CD4-positive, alpha-beta T cell (primary cell): ENCODE results near the gene PRKAR2B. TPM values are rescaled to one million over a fixed set of nuclear protein-coding genes. Genes with fewer than 3 reads are reported as not detected.

ENCODE experiments used
- ATAC-seq: fragments of 200-7000 bp; cut with Tn5 transposase; one replicate; pipeline ENCODE4 v1.10.0; 2022; ENCODE audit warnings: mild to moderate bottlenecking; ENCODE audit not compliant: poor library complexity
- CTCF ChIA-PET: fragments of 350-600 bp; sonication (Branson Sonifier 250); formaldehyde crosslinking; loops from one replicate; lab custom pipeline; 2021; ENCODE audit warnings: antibody characterized with exemption, inconsistent platforms; lab: Charles Lee
- POLR2A ChIA-PET: fragments of 350-600 bp; sonication (Branson Sonifier 250); formaldehyde crosslinking; loops from one replicate; lab custom pipeline; 2021; ENCODE audit warnings: antibody characterized with exemption, inconsistent platforms; lab: Charles Lee
- DNase-seq, 14 experiments: peaks; one replicate each; pipeline ENCODE4 v3.0.0-alpha.2; 2013 to 2020; ENCODE audit warnings: mixed read lengths in 2 of 14
- H3K27ac ChIP-seq, 2 donors: one replicate each; pipeline versions ENCODE4 v1.5.1 to v1.7.0; 2013; ENCODE audit warnings: low read length in 2 of 2, low read depth in 1 of 2, mild to moderate bottlenecking in 1 of 2
- H3K27me3 ChIP-seq, 2 experiments: 1 replicate in 1 of 2; 2 replicates in 1 of 2; pipeline versions ENCODE4 v1.6.1 to v1.7.0; 2013; ENCODE audit warnings: low read length in 2 of 2, control low read depth in 1 of 2, mild to moderate bottlenecking in 1 of 2, moderate library complexity in 1 of 2; ENCODE audit not compliant: insufficient read depth in 2 of 2, control insufficient read depth in 1 of 2
- H3K36me3 ChIP-seq: one replicate; pipeline ENCODE4 v1.6.1; 2013; ENCODE audit warnings: low read length, control low read depth; ENCODE audit not compliant: insufficient read depth
- H3K4me1 ChIP-seq: one replicate; pipeline ENCODE4 v1.6.1; 2013; ENCODE audit warnings: low read length, control low read depth; ENCODE audit not compliant: insufficient read depth
- H3K4me3 ChIP-seq: one replicate; pipeline ENCODE4 v1.5.1; 2013; ENCODE audit warnings: mild to moderate bottlenecking, low read length, moderate library complexity
- H3K9me3 ChIP-seq, 2 experiments: 1 replicate in 1 of 2; 2 replicates in 1 of 2; pipeline versions ENCODE4 v1.6.1 to v1.7.0; 2013; ENCODE audit warnings: low read length in 2 of 2, mild to moderate bottlenecking in 2 of 2, control low read depth in 1 of 2, moderate library complexity in 1 of 2; ENCODE audit not compliant: control insufficient read depth in 1 of 2, insufficient read depth in 1 of 2
- H3K27ac Mint-ChIP-seq: one replicate; pipeline ENCODE4 v1.8.0; 2020; ENCODE audit warnings: mixed read lengths
- H3K27me3 Mint-ChIP-seq: one replicate; pipeline ENCODE4 v1.8.0; 2021; ENCODE audit warnings: mixed read lengths
- H3K36me3 Mint-ChIP-seq: one replicate; pipeline ENCODE4 v1.8.0; 2021; ENCODE audit warnings: low read depth, mixed read lengths
- H3K4me1 Mint-ChIP-seq: one replicate; pipeline ENCODE4 v1.8.0; 2021; ENCODE audit warnings: low read depth, mixed read lengths
- H3K4me3 Mint-ChIP-seq: one replicate; pipeline ENCODE4 v1.8.0; 2020; ENCODE audit warnings: mild to moderate bottlenecking, mixed read lengths
- H3K9me3 Mint-ChIP-seq: one replicate; pipeline ENCODE4 v1.8.0; 2020; ENCODE audit warnings: mixed read lengths
- intact Hi-C, 2 experiments: fragments of 100-400 bp; cut with DNase I in 1 of 2; cut with micrococcal nuclease in 1 of 2; formaldehyde crosslinking; loops; one replicate each; pipeline versions ENCODE4 v1.15.1 to v1.9.0; 2023 to 2025; cut with DNase I, micrococcal nuclease
- total RNA-seq, 174 experiments: library from RNA in 2 of 174; stranded (reverse) in 2 of 174; gene quantifications; one replicate each; pipeline ENCODE4 v1.2.3 and lab custom pipeline; 2021 to 2026
- TF ChIP-seq, protein P1 (sequence below): fragments of 200-600 bp; IDR thresholded peaks from one replicate; pipeline ENCODE4 v1.8.0; 2022; ENCODE audit warnings: antibody characterized with exemption, mild to moderate bottlenecking

Gene PRKAR2B
- total RNA-seq, 2 experiments from 2014 or later = 0.41 to 0.42 TPM

DNA sequence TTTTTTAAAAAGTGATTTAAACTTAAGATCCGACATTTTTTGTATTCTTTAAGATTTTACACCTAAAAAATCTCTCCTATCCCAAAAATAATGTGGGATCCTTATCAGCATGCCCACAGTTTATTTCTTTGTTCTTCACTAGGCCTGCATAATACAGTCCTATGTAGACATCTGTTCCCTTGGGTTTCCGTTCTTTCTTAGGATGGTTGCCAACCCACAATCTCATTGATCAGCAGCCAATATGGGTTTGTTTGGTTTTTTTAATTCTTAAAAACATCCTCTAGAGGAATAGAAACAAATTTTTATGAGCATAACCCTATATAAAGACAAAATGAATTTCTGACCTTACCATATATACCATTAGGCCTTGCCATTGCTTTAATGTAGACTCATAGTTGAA lies 115.9 kb downstream of the PRKAR2B start:
- no peak for DNase-seq
- Mint-ChIP-seq H3K4me1 (no peaks in the 10 kb centered on the region), H3K27me3 (no peaks in the 10 kb centered on the region), H3K36me3 (no peaks in the 10 kb centered on the region), H3K27ac (no peak overlapping the region), H3K4me3 (no peak overlapping the region), H3K9me3 (no peaks in the 10 kb centered on the region)
- TF ChIP-seq, protein P1, sequence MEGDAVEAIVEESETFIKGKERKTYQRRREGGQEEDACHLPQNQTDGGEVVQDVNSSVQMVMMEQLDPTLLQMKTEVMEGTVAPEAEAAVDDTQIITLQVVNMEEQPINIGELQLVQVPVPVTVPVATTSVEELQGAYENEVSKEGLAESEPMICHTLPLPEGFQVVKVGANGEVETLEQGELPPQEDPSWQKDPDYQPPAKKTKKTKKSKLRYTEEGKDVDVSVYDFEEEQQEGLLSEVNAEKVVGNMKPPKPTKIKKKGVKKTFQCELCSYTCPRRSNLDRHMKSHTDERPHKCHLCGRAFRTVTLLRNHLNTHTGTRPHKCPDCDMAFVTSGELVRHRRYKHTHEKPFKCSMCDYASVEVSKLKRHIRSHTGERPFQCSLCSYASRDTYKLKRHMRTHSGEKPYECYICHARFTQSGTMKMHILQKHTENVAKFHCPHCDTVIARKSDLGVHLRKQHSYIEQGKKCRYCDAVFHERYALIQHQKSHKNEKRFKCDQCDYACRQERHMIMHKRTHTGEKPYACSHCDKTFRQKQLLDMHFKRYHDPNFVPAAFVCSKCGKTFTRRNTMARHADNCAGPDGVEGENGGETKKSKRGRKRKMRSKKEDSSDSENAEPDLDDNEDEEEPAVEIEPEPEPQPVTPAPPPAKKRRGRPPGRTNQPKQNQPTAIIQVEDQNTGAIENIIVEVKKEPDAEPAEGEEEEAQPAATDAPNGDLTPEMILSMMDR = no peak
- ChIA-PET CTCF (no interaction called here), POLR2A (no interaction called here)
- no peaks in the 10 kb centered on the region for H3K36me3 ChIP-seq
- no peaks in the 10 kb centered on the region for H3K9me3 ChIP-seq
- no peak overlapping the region for H3K4me3 ChIP-seq
- intact Hi-C loops = loop anchor here in 1 of 2 experiments (10.0 kb wide), 1 partner anchor 296 kb away; the partner anchor contains the start of gene PIK3CG
- no peak for ATAC-seq
- H3K4me1 ChIP-seq = no peaks in the 10 kb centered on the region
- H3K27ac ChIP-seq = no peak overlapping the region
- no peaks in the 10 kb centered on the region for H3K27me3 ChIP-seq

DNA sequence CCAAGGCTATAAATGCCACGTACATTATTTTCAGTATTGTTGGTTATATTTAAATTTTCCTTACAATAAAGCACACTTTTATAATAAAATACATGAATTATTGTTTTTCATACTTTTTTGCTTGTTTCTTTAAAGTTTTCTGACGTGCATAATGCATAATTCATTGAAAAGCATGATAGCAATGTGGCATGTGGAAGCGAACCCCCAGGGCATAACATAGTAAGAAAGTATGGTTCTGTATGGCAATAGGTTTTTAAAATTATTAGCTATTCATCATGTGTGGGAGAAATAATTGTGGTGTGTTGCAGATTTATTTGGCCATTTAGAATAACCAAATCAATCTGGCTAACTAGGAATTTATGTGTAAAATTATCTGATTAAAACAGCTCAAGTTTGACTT lies 116.9 kb downstream of the PRKAR2B start:
- Mint-ChIP-seq H3K27me3 (no peaks in the 10 kb centered on the region), H3K36me3 (no peaks in the 10 kb centered on the region), H3K27ac (no peak overlapping the region), H3K4me1 (peaks cover 4% of the 10 kb centered on the region), H3K4me3 (no peak overlapping the region), H3K9me3 (no peaks in the 10 kb centered on the region)
- no peak overlapping the region for H3K4me3 ChIP-seq
- no peak for ATAC-seq
- ChIA-PET CTCF (interaction anchor here (1.3 kb wide), 1 partner anchor 14 kb away, joined by 5 read pairs; no protein-coding TSS in a partner anchor), POLR2A (no interaction called here)
- H3K9me3 ChIP-seq = no peaks in the 10 kb centered on the region
- H3K27me3 ChIP-seq = no peaks in the 10 kb centered on the region
- TF ChIP-seq, protein P1 = no peak
- H3K4me1 ChIP-seq = no peaks in the 10 kb centered on the region
- no peak for DNase-seq
- no peak overlapping the region for H3K27ac ChIP-seq
- intact Hi-C loops = loop anchor here in 1 of 2 experiments (10.0 kb wide), 1 partner anchor 297 kb away; the partner anchor contains the start of gene PIK3CG
- no peaks in the 10 kb centered on the region for H3K36me3 ChIP-seq

DNA sequence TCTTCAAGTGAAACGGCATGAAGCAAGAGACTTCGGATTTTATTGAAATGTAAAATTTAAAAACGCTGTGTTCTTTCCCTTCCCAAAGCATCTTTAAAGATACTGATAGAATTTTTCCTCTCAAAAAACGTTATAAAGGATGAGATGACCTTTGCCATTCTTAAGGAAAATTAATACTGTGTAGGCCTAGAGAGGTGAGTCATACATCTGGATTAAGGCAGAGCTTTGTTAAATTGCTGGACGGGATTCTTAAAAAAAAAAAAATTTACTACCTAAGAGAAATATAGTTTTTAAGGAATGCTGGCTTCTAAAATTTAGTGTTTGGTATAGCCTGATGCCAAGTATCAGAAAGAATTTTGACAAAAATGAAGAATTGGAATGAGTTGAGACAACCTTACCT lies 118.0 kb downstream of the PRKAR2B start:
- DNase-seq (no peak), ATAC-seq (no peak)
- Mint-ChIP-seq H3K9me3 (no peaks in the 10 kb centered on the region), H3K4me3 (no peak overlapping the region), H3K27ac (no peak overlapping the region), H3K36me3 (no peaks in the 10 kb centered on the region), H3K4me1 (peaks cover 8% of the 10 kb centered on the region), H3K27me3 (no peaks in the 10 kb centered on the region)
- ChIA-PET POLR2A (no interaction called here), CTCF (interaction anchor here (1.3 kb wide), 1 partner anchor 15 kb away, joined by 5 read pairs; no protein-coding TSS in a partner anchor)
- Histone ChIP-seq H3K36me3 (no peaks in the 10 kb centered on the region), H3K4me3 (no peak overlapping the region), H3K27ac (no peak overlapping the region), H3K9me3 (no peaks in the 10 kb centered on the region), H3K4me1 (no peaks in the 10 kb centered on the region), H3K27me3 (no peaks in the 10 kb centered on the region)
- intact Hi-C loops = loop anchor here in 1 of 2 experiments (10.0 kb wide), 1 partner anchor 298 kb away; the partner anchor contains the start of gene PIK3CG
- TF ChIP-seq, protein P1 = no peak
